ENCODE data around the gene FRMD8. TPM values are rescaled to one million over a fixed set of nuclear protein-coding genes. Genes with fewer than 3 reads are reported as not detected.

The FRMD8 gene
- total and polyA plus RNA-seq, 2 of the 8 experiments (the other 6 are each of a cell fraction or from before 2014, with no cell fraction given), result 15.0 to 19.2 TPM

GRCh38 chr11:65340226-65340625 is 46.2 kb upstream of the FRMD8 start (continued):
- TF ChIP-seq KDM4A (IDR thresholded peaks at IDR 0.05; ENCODE audit: low read depth, low read length, severe bottlenecking) (no peak), JUND (IDR thresholded peaks at IDR 0.05; ENCODE audit: low read length) (no peak), CTBP2 (IDR thresholded peaks at IDR 0.05; ENCODE audit: borderline replicate concordance, insufficient read depth, insufficient read length, low read length) (no peak), SAP30 (IDR thresholded peaks at IDR 0.05; ENCODE audit: insufficient read depth, insufficient replicate concordance, low read length) (no peak), CBX5 (IDR thresholded peaks at IDR 0.05; ENCODE audit: low read depth, low read length) (no peak), JUN (IDR thresholded peaks at IDR 0.05; ENCODE audit: low read depth, low read length) (no peak)

Measured in H1 (cell line).